ENCODE measurements around the gene PATJ. TPM values are rescaled to one million over a fixed set of nuclear protein-coding genes. Genes with fewer than 3 reads are reported as not detected.

The PATJ gene
- total RNA-seq, 4 donors from 2014 or later, result 47.6 to 105 (median 70.8) TPM

- Histone ChIP-seq H3K36me3 (peaks cover 0 to 91% (median 0%) of the 10 kb centered on the region in 3 donors), H3K9me3 (no peaks in the 10 kb centered on the region), H3K4me3 (no peak overlapping the region), H3K27me3 (no peaks in the 10 kb centered on the region), H3K27ac (no peak overlapping the region), H3K4me1 (no peaks in the 10 kb centered on the region)
- DNase-seq, result no peak
- 62 to 68% methylated on average over 4 of the region's 4 CpGs for WGBS, 2 donors
- intact Hi-C loops (cut with DNase I), result no loop called here
- TF ChIP-seq POLR2A (IDR thresholded peaks at IDR 0.05), result no peak
- TF ChIP-seq, protein P1, sequence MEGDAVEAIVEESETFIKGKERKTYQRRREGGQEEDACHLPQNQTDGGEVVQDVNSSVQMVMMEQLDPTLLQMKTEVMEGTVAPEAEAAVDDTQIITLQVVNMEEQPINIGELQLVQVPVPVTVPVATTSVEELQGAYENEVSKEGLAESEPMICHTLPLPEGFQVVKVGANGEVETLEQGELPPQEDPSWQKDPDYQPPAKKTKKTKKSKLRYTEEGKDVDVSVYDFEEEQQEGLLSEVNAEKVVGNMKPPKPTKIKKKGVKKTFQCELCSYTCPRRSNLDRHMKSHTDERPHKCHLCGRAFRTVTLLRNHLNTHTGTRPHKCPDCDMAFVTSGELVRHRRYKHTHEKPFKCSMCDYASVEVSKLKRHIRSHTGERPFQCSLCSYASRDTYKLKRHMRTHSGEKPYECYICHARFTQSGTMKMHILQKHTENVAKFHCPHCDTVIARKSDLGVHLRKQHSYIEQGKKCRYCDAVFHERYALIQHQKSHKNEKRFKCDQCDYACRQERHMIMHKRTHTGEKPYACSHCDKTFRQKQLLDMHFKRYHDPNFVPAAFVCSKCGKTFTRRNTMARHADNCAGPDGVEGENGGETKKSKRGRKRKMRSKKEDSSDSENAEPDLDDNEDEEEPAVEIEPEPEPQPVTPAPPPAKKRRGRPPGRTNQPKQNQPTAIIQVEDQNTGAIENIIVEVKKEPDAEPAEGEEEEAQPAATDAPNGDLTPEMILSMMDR (IDR thresholded peaks at IDR 0.05), result no peak
Measured at GRCh38 chr1:61914823-61915482, 172.7 kb downstream of the PATJ start.

DNA sequence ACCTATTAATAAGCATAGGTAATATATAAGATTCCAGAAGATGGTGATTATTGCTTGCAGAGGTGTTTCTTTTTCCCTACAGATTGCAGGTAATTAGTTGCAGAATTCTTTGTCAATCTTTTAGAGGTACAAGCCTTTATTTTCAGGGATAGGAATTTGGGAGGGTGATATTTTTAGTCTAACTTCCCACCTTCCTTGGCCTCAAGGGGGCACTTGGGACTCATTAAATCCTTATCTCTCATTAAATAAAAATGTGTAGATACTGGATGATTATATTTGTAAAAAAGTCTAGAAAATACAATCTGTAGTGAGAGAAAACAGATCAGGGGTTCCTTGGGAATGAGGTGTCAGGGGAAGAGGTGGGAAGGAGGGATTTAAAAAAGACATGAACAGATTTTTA is 179.2 kb downstream of the PATJ start:
- H3K4me3 ChIP-seq, result no peak overlapping the region
- H3K4me1 ChIP-seq, result no peaks in the 10 kb centered on the region
- intact Hi-C loops (cut with DNase I), result no loop called here
- no peaks in the 10 kb centered on the region for H3K27me3 ChIP-seq
- no peak overlapping the region for H3K27ac ChIP-seq
- peaks cover 0 to 76% (median 0%) of the 10 kb centered on the region in 3 donors for H3K36me3 ChIP-seq
- no peaks in the 10 kb centered on the region for H3K9me3 ChIP-seq
- no peak for TF ChIP-seq POLR2A (IDR thresholded peaks at IDR 0.05)
- TF ChIP-seq, protein P1 (IDR thresholded peaks at IDR 0.05), result no peak
- DNase-seq, result no peak

DNA sequence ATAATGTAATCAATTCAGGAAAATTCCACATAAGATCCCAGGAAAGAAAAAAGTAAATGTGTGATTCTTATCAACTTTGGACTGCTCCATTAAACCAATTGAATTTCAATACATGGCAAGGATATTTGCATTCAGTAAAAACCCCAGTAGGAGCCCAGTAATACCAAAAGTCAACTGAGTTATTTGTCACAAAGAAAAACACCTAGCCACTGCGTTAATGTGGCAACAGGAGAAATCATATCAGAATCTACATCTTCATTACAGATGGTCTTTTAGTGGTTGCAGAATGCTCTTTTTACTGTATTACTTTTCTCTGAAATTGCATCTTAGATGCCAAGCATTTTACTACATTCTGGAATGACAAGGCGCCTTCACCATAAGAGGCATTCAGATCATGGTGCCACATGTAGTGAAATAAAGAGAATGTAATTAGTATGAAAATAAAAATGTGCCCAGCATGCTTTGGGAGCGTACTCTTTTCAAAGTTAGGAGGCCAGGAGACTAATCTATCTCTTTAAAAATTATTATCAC is 180.7 kb downstream of the PATJ start:
- Histone ChIP-seq H3K27ac (no peak overlapping the region), H3K4me3 (no peak overlapping the region), H3K36me3 (peaks cover 0 to 68% (median 0%) of the 10 kb centered on the region in 3 donors), H3K9me3 (no peaks in the 10 kb centered on the region), H3K4me1 (no peaks in the 10 kb centered on the region), H3K27me3 (no peaks in the 10 kb centered on the region)
- no peak for DNase-seq
- intact Hi-C loops (cut with DNase I), result no loop called here
- TF ChIP-seq POLR2A (IDR thresholded peaks at IDR 0.05), result no peak
- TF ChIP-seq, protein P1 (IDR thresholded peaks at IDR 0.05), result no peak
- WGBS, 2 donors, result 91 to 97% methylated on average over 3 of the region's 3 CpGs

- Histone ChIP-seq H3K4me3 (no peak overlapping the region), H3K36me3 (peaks cover 0 to 70% (median 0%) of the 10 kb centered on the region in 3 donors), H3K4me1 (no peaks in the 10 kb centered on the region), H3K27ac (no peak overlapping the region), H3K27me3 (no peaks in the 10 kb centered on the region), H3K9me3 (no peaks in the 10 kb centered on the region)
- WGBS, 2 donors, result 74 to 94% methylated on average over 1 of the region's 1 CpG
- DNase-seq, result no peak
- intact Hi-C loops (cut with DNase I), result no loop called here
- TF ChIP-seq, protein P1 (IDR thresholded peaks at IDR 0.05), result no peak
- no peak for TF ChIP-seq POLR2A (IDR thresholded peaks at IDR 0.05)
Measured at GRCh38 chr1:61925591-61926298, 183.5 kb downstream of the PATJ start.

GRCh38 chr1:61926597-61926996 is 184.3 kb downstream of the PATJ start:
- H3K4me3 ChIP-seq, result no peak overlapping the region
- intact Hi-C loops (cut with DNase I), result no loop called here
- no peak overlapping the region for H3K27ac ChIP-seq
- H3K4me1 ChIP-seq, result no peaks in the 10 kb centered on the region
- no peaks in the 10 kb centered on the region for H3K9me3 ChIP-seq
- WGBS, 2 donors, result 83 to 84% methylated on average over 3 of the region's 3 CpGs
- peaks cover 0 to 65% (median 0%) of the 10 kb centered on the region in 3 donors for H3K36me3 ChIP-seq
- no peak for DNase-seq
- TF ChIP-seq, protein P1 (IDR thresholded peaks at IDR 0.05), result no peak
- no peak for TF ChIP-seq POLR2A (IDR thresholded peaks at IDR 0.05)
- no peaks in the 10 kb centered on the region for H3K27me3 ChIP-seq

Measured in esophagus squamous epithelium (tissue), 5 donors.